ENCODE data around the gene IRAK4.

DNA sequence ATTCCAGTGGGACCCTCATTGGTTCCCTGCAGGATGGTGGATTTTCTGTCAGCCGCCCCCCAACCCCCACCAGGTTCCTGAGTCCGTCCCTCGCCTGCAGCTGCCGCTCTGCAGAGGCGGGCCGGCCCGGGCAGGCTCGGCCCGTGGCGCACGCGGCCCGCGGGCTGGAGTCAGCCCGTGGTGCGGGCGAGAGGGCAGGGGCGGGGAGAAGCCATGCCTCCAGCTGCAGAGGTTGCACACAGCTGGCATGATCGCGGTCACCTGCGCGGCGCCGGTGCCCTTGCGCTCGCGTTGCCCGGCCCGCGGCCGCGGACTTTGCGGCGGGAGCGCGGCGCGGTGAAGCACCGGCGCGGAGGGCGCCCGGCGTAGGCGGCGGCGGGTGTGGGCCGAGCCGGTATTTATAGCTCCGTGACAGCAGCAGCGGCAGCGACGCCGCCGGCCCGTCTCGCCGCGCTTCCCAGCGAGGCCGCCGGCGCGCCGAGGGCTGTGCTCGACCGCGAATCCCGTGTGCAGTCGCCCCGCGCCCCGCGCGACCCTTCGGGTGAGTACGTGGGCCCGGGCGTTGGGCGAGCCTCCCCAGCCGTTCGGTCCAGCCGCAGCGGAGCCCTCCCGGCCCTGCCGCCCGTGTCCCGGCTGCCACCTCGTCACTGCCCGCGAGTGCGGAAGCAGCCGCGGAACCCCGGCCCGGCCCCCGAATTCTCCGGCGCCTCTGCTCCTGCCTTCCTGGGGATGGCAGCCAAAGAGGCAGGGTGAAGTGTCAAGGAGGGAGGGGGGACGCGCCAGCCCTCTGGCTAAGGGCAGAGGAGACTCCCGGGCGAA is 77.1 kb downstream of the IRAK4 start, which contains the start of gene TMEM117:
- TF ChIP-seq, protein P1, sequence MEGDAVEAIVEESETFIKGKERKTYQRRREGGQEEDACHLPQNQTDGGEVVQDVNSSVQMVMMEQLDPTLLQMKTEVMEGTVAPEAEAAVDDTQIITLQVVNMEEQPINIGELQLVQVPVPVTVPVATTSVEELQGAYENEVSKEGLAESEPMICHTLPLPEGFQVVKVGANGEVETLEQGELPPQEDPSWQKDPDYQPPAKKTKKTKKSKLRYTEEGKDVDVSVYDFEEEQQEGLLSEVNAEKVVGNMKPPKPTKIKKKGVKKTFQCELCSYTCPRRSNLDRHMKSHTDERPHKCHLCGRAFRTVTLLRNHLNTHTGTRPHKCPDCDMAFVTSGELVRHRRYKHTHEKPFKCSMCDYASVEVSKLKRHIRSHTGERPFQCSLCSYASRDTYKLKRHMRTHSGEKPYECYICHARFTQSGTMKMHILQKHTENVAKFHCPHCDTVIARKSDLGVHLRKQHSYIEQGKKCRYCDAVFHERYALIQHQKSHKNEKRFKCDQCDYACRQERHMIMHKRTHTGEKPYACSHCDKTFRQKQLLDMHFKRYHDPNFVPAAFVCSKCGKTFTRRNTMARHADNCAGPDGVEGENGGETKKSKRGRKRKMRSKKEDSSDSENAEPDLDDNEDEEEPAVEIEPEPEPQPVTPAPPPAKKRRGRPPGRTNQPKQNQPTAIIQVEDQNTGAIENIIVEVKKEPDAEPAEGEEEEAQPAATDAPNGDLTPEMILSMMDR (IDR thresholded peaks at IDR 0.05): no peak
- peak in 1 of 3 donors; percentile 68 for TF ChIP-seq POLR2AphosphoS5 (IDR thresholded peaks at IDR 0.05)
- TF ChIP-seq EP300 (IDR thresholded peaks at IDR 0.05): no peak
- TF ChIP-seq POLR2A (IDR thresholded peaks at IDR 0.05): no peak
